Neural cell (in vitro differentiated cells): Measurements from ENCODE around the gene BCKDHB.

Experiments used
- CTCF ChIP-seq: fragments of 450-650 bp; IDR thresholded peaks from 2 replicates; pipeline ENCODE4 v1.5.1; 2014; ENCODE audit warnings: antibody characterized with exemption, mild to moderate bottlenecking, moderate library complexity; ENCODE audit not compliant: poor library complexity, severe bottlenecking
- EZH2 ChIP-seq: fragments of 200-600, 300-800 bp; shearing (Covaris generic), sonication (generic); IDR thresholded peaks from 2 replicates; pipeline ENCODE4 v1.6.1; 2014; ENCODE audit warnings: antibody characterized with exemption, low read length, borderline replicate concordance, mild to moderate bottlenecking; ENCODE audit not compliant: insufficient read depth, poor library complexity, severe bottlenecking
- POLR2AphosphoS5 ChIP-seq: IDR thresholded peaks from 2 replicates; pipeline ENCODE4 v1.6.1; 2012
- REST ChIP-seq: IDR thresholded peaks from 2 replicates; pipeline ENCODE4 v1.6.1; 2012; ENCODE audit warnings: borderline replicate concordance

- TF ChIP-seq CTCF = no peak
- TF ChIP-seq POLR2AphosphoS5 = no peak
- TF ChIP-seq REST = no peak
- TF ChIP-seq EZH2 = no peak
These were observed 108.6 kb downstream of the BCKDHB start for GRCh38 chr6:80215063-80215462.
